ENCODE data around the gene SLC48A1.

Gene SLC48A1

GRCh38 chr12:47758834-47759690 lies 14.0 kb upstream of the SLC48A1 start, which contains the start of gene RAPGEF3:
Gene RAPGEF3, minus strand, starts transcription at chr12:47758880. Its CDS starts 324 bp downstream, at chr12:47758556.
- peak; percentile 78 for DNase-seq

GRCh38 chr12:47762850-47763465 lies 10.1 kb upstream of the SLC48A1 start:
- no peak for DNase-seq

- no peak for DNase-seq
Observed at GRCh38 chr12:47763481-47764346, 9.3 kb upstream of the SLC48A1 start.

- DNase-seq: no peak
Observed at GRCh38 chr12:47766502-47767215, 6.4 kb upstream of the SLC48A1 start.

DNA sequence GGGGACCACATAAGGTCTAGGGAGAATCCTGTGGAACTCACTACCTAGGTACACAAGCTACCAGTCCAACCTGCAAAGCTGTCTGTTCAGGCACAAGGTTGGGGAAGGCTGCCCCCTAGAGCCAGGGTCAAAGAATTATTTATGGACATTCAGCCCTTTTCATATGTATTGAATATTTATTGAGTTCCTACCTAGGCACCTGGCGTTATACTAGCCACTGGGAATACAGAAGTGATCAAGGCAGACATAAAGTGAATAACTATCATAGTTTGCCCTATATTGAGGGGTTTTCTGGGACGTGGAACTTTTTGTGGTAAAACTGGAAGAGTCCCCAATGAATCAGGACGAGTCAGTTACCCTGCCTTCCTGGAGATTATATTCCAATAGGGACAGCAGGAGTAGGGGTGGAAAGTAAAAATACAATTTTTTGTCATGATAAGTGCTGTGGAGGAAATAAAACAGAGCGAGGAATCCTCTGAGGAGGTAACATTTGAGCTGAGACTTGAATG lies 5.8 kb upstream of the SLC48A1 start:
- DNase-seq: peak; percentile 78

DNA sequence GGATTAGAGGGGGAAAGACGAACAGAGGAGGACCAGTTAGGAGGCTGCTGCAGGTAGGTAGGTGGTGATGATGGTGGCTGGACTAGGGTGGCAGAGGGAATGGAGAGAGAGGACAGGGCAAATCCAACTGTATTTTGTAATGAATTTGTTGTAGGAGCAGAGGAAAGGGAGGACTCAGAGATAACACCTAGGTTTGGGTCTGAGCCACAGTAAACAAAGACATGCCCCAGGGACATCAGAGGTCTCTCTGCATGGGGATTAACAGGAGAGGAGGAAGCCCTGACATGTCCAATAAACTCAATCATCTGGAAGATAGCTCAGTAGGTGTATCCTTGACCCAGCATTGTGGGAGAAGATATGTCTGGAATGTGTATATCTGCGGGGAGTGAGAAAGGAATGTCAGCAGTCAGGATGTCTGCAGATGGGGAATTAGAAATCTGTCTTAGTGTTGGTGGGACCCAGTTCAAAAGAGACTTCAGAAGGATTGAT lies 4.7 kb upstream of the SLC48A1 start:
- no peak for DNase-seq

- DNase-seq: no peak
Observed at GRCh38 chr12:47769234-47770085, 3.6 kb upstream of the SLC48A1 start.

- no peak for DNase-seq
Observed at GRCh38 chr12:47770086-47770726, 2.8 kb upstream of the SLC48A1 start.

DNA sequence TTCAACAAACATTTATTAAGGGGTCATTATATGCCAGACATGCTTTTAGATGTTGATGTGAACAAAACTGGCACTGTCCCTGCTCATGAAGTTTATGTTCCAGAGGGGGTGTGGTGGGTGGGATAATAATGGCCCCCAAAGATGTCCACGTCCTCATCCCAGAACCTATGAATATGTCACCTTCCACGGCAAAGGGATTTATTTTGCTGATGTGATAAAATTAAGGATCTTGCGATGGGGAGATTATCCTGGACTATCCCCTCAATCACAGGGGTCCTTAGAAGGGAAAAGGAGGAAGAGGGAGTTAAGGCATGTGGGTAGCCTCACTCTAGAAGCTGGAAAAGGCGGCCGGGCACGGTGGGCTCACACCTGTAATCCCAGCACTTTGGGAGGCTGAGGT lies 1.7 kb upstream of the SLC48A1 start:
- no peak for DNase-seq

DNA sequence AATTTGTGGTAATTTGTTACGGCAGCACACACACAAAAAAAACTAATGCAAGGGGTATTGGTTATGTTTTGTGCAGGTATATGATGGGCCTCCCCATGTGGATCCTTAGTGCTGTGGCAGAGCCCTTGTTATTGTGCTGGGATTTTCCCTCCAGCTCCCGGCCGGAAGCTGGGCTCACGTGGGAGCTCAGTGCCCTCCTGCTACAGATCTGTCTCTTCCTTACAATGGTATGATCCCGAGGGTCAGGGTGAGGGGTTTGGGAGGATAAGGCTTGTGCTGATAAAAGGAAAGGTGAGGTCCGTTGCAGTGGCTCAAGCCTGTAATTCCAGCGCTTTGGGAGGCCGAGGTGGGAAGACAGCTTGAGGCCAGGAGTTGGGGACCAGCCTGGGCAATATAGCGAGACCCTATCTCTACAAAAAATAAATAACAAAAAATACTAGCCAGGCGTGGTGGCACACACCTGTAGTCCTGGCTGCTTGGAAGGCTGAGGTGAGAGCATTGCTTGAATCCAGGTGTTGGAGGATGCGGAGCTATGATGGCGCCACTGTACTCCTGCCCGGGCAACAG lies 861 bp upstream of the SLC48A1 start:
- no peak for DNase-seq

- no peak for DNase-seq
Observed at GRCh38 chr12:47772738-47773061, 338 bp upstream of the SLC48A1 start.

DNA sequence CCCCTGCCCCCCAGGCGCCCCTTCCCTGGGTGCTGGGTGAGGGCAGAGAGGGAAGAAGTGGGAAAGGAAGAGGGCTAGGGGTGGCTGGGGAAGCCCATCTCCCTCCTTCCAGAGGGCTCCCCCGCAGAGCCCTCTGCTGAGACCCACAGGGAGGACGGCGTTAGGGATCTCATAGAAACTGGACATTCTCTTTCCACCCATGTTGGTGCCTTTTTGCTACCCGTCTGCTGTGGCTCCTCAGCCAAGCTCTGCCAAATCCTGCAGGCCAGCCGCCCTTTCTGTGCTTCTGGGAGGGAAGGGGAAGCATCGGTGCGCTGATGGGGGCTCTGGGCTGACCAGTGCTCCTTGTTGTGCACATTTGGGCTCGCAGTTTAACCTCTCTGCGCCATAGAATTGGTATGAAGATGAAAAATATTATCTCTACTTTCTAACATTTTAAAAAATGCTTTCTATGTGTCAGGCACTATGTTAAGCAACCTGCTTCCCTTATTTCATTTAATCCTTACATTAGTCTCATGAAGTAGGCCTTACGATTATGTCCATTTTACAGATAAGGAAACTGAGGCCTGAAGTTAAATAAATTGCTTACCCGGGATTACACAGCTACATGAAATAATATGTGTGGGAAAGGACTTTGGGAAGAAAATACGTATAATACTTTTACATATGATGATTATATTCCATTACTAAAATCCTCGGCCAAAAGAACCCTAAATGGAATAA lies 981 bp downstream of the SLC48A1 start:
- no peak for DNase-seq

- DNase-seq: no peak
Observed at GRCh38 chr12:47774663-47775062, 1.6 kb downstream of the SLC48A1 start.

GRCh38 chr12:47775100-47775911 lies 2.3 kb downstream of the SLC48A1 start:
- no peak for DNase-seq

DNA sequence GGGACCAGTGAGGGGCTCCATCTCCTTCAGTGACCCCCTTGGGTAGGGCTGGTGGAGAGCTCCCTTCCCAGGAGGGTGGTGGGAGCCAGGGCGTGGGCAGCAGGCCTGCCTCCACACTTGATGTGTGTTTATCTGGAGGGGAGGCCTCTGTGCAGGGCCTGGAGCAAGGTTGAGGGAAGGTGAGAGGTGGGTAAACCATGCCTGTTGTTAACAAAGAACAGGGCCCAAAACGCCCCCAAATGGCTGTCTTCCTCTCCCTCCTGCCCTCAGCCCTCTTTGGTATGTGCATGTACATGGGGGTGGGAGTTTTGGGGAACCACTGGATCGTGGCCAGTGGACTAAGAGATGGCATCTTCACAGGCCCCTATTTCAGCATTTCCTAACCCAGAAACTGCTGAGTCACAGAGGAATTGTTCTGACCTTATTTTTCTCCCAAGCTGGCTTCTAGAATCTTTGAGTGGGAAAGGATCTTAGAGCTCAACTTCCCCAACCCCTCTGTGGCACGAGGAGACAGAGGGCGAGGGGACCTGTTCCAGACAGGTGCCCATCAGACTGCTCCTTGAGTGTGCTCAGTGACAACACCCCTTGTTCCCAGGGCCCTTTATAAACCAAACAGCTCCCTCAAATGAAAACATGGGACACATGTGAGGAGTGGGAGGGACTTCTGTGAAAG lies 3.6 kb downstream of the SLC48A1 start:
- DNase-seq: no peak

GRCh38 chr12:47777151-47777550 lies 4.1 kb downstream of the SLC48A1 start:
- DNase-seq: no peak

DNA sequence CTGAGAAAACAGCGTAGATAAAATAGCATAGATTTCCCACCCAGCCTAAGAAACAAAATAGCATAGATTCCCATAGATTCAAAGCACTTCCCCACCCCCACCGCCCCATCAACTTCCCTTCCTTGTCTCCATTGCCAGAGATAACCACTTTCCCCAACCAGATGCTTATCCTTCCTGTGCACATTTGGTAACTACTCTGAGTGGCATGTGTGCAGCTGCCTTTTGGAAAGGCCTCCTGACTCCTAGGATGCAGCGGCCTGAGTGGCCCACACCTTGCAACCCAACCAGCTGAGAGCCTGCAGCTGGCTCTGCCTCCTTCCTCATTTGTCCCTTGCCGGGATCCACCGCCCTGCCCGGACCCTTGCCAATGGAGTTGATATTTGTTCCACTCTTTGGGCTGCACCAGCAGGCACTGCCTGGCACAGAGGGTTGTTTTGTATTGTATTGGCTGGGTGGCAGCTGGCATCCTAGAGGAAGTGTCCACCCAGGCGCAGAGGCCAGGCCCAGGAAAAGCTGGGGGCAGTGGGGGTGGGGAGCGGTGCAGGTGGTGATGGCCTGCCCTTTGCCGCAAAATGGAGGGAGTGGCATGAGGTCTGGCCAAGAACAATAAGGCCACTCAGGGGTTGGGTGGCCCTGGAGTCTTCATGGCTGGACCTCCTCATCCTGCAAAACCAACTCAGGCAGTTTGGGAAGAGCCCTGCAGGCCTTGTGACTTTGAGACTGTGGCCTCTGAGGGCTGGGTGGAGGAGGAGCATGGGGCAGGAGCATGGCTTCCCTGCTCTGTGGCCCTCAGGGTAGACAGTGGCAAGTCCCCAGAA lies 4.9 kb downstream of the SLC48A1 start:
- no peak for DNase-seq
